GM15510 (cell line): ENCODE data around the gene FAM89B.

Experiments used
- POLR2A ChIP-seq: IDR thresholded peaks from 3 replicates; pipeline ENCODE4 v1.6.1; 2011; ENCODE audit warnings: borderline replicate concordance; ENCODE audit not compliant: insufficient read length; ENCODE audit errors: extremely low read depth

FAM89B gene

DNA sequence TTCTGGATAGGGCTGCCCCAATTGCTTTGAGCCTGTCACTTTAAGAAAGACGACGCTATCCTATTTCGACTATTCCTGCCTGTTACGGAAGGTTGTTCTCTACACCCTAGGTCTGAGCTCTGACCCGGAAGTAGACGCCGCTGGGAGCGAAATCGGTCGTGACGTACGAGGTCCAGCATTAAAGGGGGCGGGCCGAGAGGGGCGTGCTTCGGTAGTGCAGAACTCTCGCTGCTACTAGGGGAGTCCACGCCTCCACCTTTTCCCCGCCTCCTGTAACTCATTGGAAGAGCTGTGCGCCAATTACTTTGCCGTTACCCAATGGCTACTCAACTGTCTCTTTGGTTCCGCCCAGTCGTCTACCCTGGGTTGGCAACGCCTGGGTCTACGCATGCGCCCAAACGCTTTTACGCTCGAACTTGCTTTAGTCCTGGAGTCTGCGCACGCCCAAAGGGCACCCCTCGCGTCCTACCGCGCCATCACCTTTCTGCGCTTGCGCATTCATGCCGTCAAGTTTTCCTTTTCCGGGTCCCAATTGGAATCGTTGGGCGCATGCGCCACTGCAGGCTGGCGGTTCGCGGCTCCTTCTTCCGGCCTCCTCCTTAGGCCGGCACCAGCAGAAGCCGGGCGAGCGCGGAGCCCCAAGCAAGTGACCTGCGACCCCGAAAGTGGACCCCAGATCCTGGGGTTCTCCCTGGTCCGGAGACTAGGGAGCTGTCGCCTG lies 43.1 kb downstream of the FAM89B start, which contains the start of gene PCNX3:
Gene PCNX3 (plus strand): TSS at position 548 of the 721 bp plus-strand sequence. CDS start 536 bp downstream, outside the sequence.
- peak; percentile 61 for TF ChIP-seq POLR2A

DNA sequence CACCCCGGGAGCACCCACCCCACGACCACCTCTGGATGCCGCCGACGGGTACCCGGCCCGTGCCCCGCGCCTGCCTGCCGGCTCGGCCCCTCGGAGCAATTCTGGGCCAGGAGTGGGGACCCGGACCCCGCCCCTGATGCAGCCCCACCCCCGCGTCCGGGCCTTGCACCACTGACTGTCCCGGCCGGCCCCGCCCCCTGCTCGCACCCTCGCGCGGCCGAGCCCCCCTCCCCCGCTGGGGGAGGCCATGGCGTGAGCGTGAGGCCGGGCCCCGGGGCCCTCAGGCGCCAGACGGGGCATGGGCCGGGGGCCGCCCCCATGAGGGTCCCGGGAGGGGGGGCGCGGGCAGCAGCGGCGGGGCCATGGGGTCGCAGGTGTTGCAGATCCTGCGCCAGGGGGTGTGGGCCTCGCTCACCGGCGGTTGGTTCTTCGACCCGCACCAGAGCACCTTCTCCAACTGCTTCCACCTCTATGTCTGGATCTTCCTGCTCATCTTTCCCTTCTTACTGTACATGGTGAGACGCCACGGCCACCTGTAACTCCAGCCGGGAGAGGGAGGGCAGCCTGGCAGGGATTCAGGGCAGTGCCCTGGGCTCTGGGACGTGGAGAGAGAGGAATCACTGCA lies 43.7 kb downstream of the FAM89B start:
- TF ChIP-seq POLR2A: no peak

DNA sequence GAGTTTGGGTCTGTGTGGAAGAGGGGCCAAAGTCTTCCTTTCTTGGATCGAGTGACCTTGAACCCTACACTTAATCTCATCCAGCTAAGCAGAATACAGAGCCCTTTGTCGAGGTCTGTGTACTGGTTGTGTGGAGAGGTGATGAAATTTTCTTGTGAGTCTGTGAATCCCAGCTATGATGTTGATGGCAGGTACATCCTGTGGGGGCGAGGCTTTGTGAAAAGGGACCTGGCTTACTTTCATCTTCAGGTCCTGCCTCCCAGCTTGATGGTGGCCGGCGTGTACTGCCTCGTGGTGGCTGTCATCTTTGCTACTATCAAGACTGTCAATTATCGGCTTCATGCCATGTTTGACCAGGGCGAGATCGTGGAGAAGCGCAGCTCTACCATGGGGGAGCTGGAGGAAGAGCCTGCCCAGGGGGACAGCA lies 44.2 kb downstream of the FAM89B start:
- TF ChIP-seq POLR2A: no peak

- no peak for TF ChIP-seq POLR2A
Observed at GRCh38 chr11:65617136-65617850, 45.0 kb downstream of the FAM89B start.

- no peak for TF ChIP-seq POLR2A
Observed at GRCh38 chr11:65617990-65618751, 45.8 kb downstream of the FAM89B start.

DNA sequence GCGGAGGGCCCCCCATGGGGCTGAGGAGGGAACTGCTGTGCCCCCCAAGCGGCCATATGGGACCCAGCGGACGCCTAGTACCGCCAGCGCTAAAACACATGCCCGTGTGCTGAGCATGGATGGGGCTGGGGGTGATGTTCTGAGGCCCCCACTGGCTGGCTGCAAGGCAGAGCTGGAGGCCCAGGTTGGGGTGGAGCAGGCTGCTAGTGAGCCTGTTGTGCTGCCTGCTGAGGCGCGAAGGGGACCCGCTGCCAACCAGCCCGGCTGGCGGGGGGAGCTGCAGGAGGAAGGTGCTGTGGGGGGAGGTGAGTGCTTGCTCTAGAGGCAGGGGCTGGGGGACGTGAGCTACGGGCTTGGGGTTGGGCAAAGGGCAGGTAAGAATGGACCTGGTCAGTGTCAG lies 46.4 kb downstream of the FAM89B start:
- no peak for TF ChIP-seq POLR2A

DNA sequence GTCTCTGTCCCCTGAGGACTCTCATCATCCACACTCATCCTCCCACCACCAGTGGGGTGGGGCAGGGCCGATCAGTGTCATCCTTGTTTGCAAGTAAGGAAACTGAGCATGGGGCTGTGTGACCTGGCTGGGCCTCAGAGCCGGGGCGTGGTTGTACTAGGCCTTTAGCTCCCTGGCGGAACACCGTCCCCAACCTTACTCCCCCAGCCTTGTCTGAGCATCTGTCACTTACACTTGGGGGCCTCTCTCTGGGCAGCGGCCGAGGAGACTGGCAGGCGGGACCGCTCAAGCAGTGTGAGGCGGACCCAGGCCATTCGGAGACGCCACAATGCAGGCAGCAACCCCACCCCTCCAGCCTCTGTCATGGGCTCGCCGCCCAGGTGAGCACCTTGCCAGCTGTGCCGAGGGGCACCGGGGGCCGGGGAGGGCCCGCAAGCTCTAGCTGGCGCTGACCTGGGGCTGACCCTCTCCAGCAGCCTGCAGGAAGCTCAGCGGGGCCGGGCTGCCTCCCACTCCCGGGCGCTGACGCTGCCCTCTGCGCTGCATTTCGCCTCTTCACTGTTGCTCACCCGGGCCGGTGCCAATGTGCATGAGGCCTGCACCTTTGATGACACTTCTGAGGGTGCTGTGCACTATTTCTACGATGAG lies 47.1 kb downstream of the FAM89B start:
- TF ChIP-seq POLR2A: no peak

DNA sequence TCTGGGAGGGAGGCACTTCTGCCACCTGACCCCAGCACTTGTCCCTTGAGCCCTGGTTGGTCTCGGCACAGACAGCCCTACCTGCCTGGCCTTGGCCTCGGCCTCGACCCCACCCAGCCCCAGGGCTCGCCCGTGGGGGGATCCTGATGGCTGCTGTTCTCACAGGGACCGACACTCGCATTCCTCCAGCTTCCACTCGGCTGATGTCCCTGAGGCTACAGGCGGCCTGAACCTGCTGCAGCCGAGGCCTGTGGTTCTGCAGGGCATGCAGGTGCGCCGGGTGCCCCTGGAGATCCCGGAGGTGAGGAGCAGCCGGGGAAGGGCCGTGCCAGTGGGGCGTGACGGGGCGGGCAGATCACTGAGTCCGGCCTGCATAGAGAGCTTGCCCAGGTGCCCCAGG lies 48.3 kb downstream of the FAM89B start:
- TF ChIP-seq POLR2A: no peak

DNA sequence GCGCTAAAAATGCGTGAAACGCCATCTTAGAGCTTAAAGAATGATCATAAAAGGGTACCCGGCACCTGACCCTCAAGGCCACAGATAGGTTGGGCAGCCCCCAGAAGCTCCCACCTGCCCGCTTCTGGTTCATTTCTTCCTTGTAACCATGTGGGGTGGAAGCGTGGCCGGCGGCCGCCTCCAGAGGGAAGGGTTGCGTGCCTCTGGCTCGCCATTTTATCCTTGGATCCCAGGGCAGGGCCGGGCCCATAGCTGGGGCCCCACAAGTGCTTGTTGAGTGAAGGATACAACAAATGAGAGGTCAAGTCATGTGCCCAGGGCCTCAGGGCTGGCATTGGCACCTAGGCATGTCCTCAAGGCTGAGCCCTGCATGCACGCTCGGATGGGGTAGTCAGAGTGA lies 49.1 kb downstream of the FAM89B start:
- TF ChIP-seq POLR2A: no peak

DNA sequence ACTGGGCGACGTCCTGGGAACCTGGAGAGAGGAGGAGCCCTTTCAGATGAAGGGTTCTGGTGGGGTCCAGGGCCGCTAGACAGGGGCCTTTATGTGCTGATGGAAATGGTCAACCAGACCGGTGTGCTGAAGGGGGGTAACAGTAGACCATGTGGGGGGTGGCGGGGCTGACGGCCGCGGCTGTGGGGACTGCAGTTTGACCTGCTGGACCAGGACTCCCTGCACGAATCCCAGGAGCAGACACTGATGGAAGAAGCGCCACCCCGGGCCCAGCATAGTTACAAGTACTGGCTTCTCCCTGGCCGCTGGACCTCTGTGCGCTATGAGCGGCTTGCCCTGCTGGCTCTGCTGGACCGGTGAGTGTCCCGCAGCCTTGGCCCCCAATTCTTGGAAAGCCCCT lies 49.7 kb downstream of the FAM89B start:
- TF ChIP-seq POLR2A: no peak

- no peak for TF ChIP-seq POLR2A
Observed at GRCh38 chr11:65623177-65623576, 50.8 kb downstream of the FAM89B start.
